ENCODE measurements around the gene CNTFR. TPM values are rescaled to one million over a fixed set of nuclear protein-coding genes. Genes with fewer than 3 reads are reported as not detected.

The CNTFR gene
- total RNA-seq, 4 donors from 2014 or later: 17.5 to 130 (median 49.1) TPM

- TF ChIP-seq CTCF (IDR thresholded peaks at IDR 0.05; ENCODE audit: low read depth): no peak
Measured at GRCh38 chr9:34603610-34604231, 14.2 kb upstream of the CNTFR start.

- TF ChIP-seq CTCF (IDR thresholded peaks at IDR 0.05; ENCODE audit: low read depth): no peak
Measured at GRCh38 chr9:34601937-34602573, 12.5 kb upstream of the CNTFR start.

- TF ChIP-seq CTCF (IDR thresholded peaks at IDR 0.05; ENCODE audit: low read depth): no peak
Measured at GRCh38 chr9:34600908-34601307, 11.4 kb upstream of the CNTFR start.

GRCh38 chr9:34599546-34599945 lies 10.0 kb upstream of the CNTFR start:
- no peak for TF ChIP-seq CTCF (IDR thresholded peaks at IDR 0.05; ENCODE audit: low read depth)

- no peak for TF ChIP-seq CTCF (IDR thresholded peaks at IDR 0.05; ENCODE audit: low read depth)
Measured at GRCh38 chr9:34594177-34594576, 4.7 kb upstream of the CNTFR start.

- TF ChIP-seq CTCF (IDR thresholded peaks at IDR 0.05; ENCODE audit: low read depth): no peak
Measured at GRCh38 chr9:34592895-34593601, 3.5 kb upstream of the CNTFR start.

Measured in subcutaneous adipose tissue (tissue), 4 donors.